Measurements from ENCODE around the gene PRG2. TPM values are rescaled to one million over a fixed set of nuclear protein-coding genes. Genes with fewer than 3 reads are reported as not detected.
"Not testable (repeated sequence)": the region's sequence is repeated elsewhere in the genome, so short reads cannot be mapped to it uniquely, and the experiment has no call there.

PRG2 gene
- total RNA-seq, 1 experiment from 2014 or later, result not detected

DNA sequence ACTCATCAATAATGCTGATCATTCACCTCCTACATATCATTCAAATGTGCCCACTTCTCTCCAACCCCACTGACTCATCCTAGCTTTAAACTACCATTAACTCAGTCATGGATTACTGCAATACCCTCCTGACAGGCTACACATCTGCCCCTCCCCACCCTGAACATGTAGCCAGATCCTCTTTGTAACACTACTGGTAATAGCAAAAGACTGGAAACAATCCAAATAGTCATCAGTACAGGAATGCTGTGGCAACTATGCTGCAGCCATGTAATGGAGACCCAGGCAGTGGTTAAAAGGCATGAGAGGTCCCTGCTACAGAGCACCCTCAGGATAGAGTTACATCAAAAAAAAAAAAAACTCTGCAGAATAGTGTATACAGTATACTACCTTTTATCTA lies 19.8 kb upstream of the PRG2 start:
- peaks cover 67% of the 10 kb centered on the region for H3K36me3 ChIP-seq
- no peaks in the 10 kb centered on the region for H3K9me3 ChIP-seq (replicated peaks)
- no peak overlapping the region for H3K27ac ChIP-seq
- DNase-seq (ENCODE audit: low read depth in 1 of 2, low spot score in 2 of 2), result no peak
- no peaks in the 10 kb centered on the region for H3K27me3 ChIP-seq (replicated peaks)
- H3K4me3 ChIP-seq, result no peak overlapping the region
- no peaks in the 10 kb centered on the region for H3K4me1 ChIP-seq (replicated peaks)

GRCh38 chr11:57409321-57410100 lies 19.1 kb upstream of the PRG2 start:
- Histone ChIP-seq H3K36me3 (peaks cover 60% of the 10 kb centered on the region), H3K4me3 (no peak overlapping the region), H3K4me1 (replicated peaks) (no peaks in the 10 kb centered on the region), H3K27me3 (replicated peaks) (no peaks in the 10 kb centered on the region), H3K9me3 (replicated peaks) (no peaks in the 10 kb centered on the region), H3K27ac (no peak overlapping the region)
- no peak for DNase-seq (ENCODE audit: low read depth in 1 of 2, low spot score in 2 of 2)

DNA sequence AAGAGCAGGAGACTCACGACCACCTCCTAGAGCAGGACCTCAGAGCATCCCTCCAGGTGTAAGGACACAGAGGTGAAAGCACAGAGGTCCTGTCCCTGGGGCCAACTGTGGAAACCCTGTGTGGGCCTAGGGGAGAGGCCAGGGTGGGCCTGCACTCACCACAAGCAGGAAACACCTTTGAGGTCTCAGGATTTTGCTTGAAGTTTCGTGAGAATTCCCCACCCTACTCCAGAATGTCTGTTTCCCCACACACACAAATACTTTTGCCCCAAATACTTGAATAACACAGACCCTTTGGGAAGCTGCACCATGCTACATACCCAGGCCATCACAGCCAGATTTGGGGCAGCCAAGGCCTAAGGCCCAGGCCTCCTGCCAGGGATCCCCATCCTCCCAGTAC lies 18.3 kb upstream of the PRG2 start:
- Histone ChIP-seq H3K36me3 (peaks cover 55% of the 10 kb centered on the region), H3K9me3 (replicated peaks) (no peaks in the 10 kb centered on the region), H3K27me3 (replicated peaks) (no peaks in the 10 kb centered on the region), H3K4me1 (replicated peaks) (no peaks in the 10 kb centered on the region), H3K4me3 (no peak overlapping the region), H3K27ac (no peak overlapping the region)
- DNase-seq (ENCODE audit: low read depth in 1 of 2, low spot score in 2 of 2), result no peak

DNA sequence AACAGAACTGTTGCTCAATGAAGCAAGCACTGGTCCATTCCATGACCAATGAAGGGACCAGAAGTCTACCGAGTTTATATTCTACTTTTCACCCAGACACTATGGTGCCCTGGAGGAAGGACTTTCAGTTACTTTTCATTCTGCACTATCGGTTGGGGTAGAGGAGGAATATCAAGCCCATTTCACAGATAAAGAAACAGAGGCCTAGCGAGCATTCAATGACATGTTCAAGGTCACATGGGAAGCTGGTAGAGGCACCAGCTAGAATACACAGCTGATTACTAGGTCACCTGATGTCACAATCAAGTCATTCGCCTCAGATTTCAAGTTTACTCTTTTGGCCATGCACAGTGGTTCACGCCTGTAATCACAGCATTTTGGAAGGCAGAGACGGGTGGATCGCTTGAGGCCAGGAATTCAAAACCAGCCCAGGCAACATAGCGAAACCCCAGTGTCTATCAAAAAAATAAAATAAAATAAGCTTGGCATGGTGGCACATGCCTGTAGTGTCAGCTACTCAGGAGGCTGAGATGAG lies 17.6 kb upstream of the PRG2 start:
- H3K4me1 ChIP-seq (replicated peaks), result no peaks in the 10 kb centered on the region
- peaks cover 47% of the 10 kb centered on the region for H3K36me3 ChIP-seq
- H3K27ac ChIP-seq, result no peak overlapping the region
- DNase-seq (ENCODE audit: low read depth in 1 of 2, low spot score in 2 of 2), result no peak
- H3K27me3 ChIP-seq (replicated peaks), result no peaks in the 10 kb centered on the region
- H3K9me3 ChIP-seq (replicated peaks), result no peaks in the 10 kb centered on the region
- H3K4me3 ChIP-seq, result no peak overlapping the region

DNA sequence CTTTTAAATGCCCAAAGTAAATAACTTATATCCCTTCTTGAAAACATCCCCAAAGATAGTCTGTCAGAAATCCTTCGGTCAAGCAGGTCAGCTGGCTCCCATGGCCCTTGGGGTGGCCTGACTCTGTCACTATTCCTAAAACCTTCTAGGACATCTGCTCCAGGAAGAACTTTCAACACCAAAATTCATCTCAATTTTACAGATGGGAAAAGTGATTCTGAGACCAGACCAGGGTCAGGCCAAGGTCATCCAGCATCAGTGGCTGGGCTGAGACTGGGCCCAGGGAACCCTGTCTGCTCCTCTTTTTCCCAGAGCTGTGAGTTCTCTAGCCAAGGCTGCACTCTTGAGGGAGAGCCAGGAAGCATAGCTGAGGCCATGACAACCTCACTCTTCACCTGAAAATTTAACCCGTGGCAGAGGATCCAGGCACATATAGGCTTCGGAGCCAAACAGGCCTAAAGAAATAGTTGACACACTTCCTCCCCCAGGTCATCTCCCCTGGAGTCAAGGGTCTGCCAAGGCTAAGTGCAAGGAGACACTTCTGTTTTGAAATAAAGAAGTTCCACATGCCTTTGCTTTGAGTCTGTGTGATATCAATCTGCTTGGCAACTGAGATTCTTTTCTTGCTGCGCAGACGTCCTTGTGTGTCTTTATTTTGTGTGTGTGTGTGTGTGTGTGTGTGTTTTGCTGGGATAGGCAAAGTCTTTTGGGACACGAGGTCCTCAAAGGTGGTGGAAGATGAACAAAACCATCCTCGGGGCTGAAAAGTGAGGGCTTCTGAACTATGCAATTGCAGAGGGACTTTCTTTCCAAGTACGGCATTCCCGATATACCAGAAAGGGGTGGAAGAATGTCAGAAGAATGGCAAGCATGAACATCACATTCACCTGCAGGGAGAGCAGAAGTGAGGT lies 16.8 kb upstream of the PRG2 start:
- no peak overlapping the region for H3K27ac ChIP-seq

DNA sequence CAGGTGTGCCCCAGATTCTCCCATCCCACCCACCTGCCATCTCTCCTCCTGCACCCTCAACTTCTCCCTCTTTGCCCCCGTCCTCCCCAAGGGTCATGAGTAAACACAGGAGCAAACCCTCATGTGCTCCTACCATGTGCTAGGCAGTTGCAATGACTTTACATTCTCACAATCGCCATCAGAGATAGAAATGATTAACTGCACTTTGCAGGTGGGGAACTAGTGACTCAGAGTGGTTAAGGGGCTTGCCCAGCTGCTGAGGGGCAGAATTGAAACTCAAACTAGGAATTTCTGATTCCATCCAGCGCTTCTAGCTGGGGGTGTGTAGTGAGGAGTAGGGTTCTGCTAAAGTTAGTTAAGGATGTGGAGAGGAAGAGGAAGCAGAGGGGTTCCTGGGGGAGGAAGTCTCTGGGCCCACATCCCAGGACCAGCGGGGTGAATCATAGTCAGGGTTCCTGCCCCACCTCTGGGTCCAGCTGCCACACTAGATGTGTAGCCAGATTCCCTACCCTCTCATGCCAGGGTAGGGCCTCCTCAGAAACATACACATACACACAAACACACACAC lies 16.0 kb upstream of the PRG2 start:
- no peaks in the 10 kb centered on the region for H3K4me1 ChIP-seq (replicated peaks)
- no peak overlapping the region for H3K4me3 ChIP-seq
- peaks cover 40% of the 10 kb centered on the region for H3K36me3 ChIP-seq
- H3K9me3 ChIP-seq (replicated peaks), result no peaks in the 10 kb centered on the region
- H3K27me3 ChIP-seq (replicated peaks), result no peaks in the 10 kb centered on the region
- no peak overlapping the region for H3K27ac ChIP-seq
- DNase-seq (ENCODE audit: low read depth in 1 of 2, low spot score in 2 of 2), result no peak

More for the DNA sequence above, 16.8 kb upstream of the PRG2 start:
- H3K27me3 ChIP-seq (replicated peaks), result no peaks in the 10 kb centered on the region
- H3K4me1 ChIP-seq (replicated peaks), result no peaks in the 10 kb centered on the region
- DNase-seq (ENCODE audit: low read depth in 1 of 2, low spot score in 2 of 2), result no peak
- no peak overlapping the region for H3K4me3 ChIP-seq
- no peaks in the 10 kb centered on the region for H3K9me3 ChIP-seq (replicated peaks)
- H3K36me3 ChIP-seq, result peaks cover 43% of the 10 kb centered on the region

- Histone ChIP-seq H3K9me3 (replicated peaks) (no peaks in the 10 kb centered on the region), H3K36me3 (peaks cover 35% of the 10 kb centered on the region), H3K4me1 (replicated peaks) (no peaks in the 10 kb centered on the region), H3K27me3 (replicated peaks) (no peaks in the 10 kb centered on the region), H3K4me3 (no peak overlapping the region), H3K27ac (no peak overlapping the region)
- no peak for DNase-seq (ENCODE audit: low read depth in 1 of 2, low spot score in 2 of 2)
These were observed 14.9 kb upstream of the PRG2 start for GRCh38 chr11:57405271-57405860.

DNA sequence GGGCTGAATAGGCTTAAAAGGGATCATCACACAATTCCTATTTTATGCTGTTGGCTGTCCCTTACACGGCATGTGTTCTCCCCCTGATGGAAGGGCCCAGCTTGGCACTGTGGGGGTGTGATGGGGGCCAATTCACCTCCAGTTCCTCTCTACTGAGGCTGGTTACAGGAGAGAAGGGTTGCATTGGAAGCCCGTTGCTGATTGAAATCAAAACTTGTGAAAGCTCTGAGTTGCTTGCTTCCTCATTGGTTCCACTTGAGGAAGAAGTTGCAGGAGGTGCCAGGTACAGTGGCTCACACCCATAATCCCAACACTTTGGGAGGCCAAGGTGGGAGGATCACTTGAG lies 13.3 kb upstream of the PRG2 start:
- H3K36me3 ChIP-seq, result peaks cover 21% of the 10 kb centered on the region
- no peak overlapping the region for H3K4me3 ChIP-seq
- H3K27ac ChIP-seq, result no peak overlapping the region
- H3K4me1 ChIP-seq (replicated peaks), result no peaks in the 10 kb centered on the region
- no peaks in the 10 kb centered on the region for H3K9me3 ChIP-seq (replicated peaks)
- DNase-seq (ENCODE audit: low read depth in 1 of 2, low spot score in 2 of 2), result no peak
- no peaks in the 10 kb centered on the region for H3K27me3 ChIP-seq (replicated peaks)

DNA sequence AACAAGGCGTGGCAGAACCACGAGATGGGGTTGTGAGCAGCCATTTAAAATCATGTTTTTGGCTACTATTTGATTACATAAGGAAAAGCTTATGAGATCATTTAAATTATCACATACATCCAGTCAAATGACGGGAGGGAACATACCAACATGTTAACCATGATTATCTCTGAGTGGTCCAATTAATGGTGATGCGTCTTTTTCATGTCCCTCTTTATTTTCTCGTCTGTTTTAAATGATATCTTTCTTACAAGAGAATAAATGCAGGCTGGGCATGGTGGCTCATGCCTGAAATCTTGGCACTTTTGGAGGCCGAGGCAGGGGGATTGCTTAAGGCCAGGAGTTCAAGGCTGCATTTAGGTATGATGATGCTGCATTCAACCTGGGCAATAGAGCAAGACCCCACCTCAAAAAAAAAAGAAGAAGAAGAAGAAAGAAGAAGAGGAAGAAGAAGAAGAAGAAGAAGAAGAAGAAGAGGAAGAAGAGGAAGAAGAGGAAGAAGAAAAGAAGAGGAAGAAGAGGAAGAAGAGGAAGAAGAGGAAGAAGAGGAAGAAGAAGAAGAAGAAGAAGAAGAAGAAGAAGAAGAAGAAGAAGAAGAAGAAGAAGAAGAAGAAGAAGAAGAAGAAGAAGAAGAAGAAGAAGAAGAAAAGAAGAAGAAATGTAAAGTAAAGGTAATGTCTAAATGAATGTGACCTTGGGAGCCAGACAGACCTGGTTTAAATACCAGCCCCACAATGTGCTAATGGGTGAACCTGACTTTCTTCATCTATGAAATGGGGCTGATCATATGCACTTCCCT lies 12.8 kb upstream of the PRG2 start:
- H3K4me3 ChIP-seq; H3K27ac ChIP-seq; H3K27me3 ChIP-seq (replicated peaks); H3K9me3 ChIP-seq (replicated peaks); DNase-seq (ENCODE audit: low read depth in 1 of 2, low spot score in 2 of 2); H3K4me1 ChIP-seq (replicated peaks): not testable (repeated sequence)
- peaks cover 17% of the 10 kb centered on the region for H3K36me3 ChIP-seq

GRCh38 chr11:57402188-57403002 lies 11.9 kb upstream of the PRG2 start:
- no peak overlapping the region for H3K27ac ChIP-seq
- no peaks in the 10 kb centered on the region for H3K4me1 ChIP-seq (replicated peaks)
- H3K4me3 ChIP-seq, result no peak overlapping the region
- H3K9me3 ChIP-seq (replicated peaks), result no peaks in the 10 kb centered on the region
- no peaks in the 10 kb centered on the region for H3K27me3 ChIP-seq (replicated peaks)
- no peak for DNase-seq (ENCODE audit: low read depth in 1 of 2, low spot score in 2 of 2)
- H3K36me3 ChIP-seq, result peaks cover 9% of the 10 kb centered on the region

GRCh38 chr11:57399972-57400578 lies 9.6 kb upstream of the PRG2 start:
- H3K27me3 ChIP-seq (replicated peaks), result no peaks in the 10 kb centered on the region
- no peak overlapping the region for H3K4me3 ChIP-seq
- DNase-seq (ENCODE audit: low read depth in 1 of 2, low spot score in 2 of 2), result no peak
- no peaks in the 10 kb centered on the region for H3K9me3 ChIP-seq (replicated peaks)
- no peak overlapping the region for H3K27ac ChIP-seq
- no peaks in the 10 kb centered on the region for H3K4me1 ChIP-seq (replicated peaks)
- no peaks in the 10 kb centered on the region for H3K36me3 ChIP-seq

- Histone ChIP-seq H3K27me3 (replicated peaks) (no peaks in the 10 kb centered on the region), H3K4me1 (replicated peaks) (no peaks in the 10 kb centered on the region), H3K9me3 (replicated peaks) (no peaks in the 10 kb centered on the region), H3K27ac (no peak overlapping the region), H3K4me3 (no peak overlapping the region), H3K36me3 (no peaks in the 10 kb centered on the region)
- DNase-seq (ENCODE audit: low read depth in 1 of 2, low spot score in 2 of 2), result no peak
These were observed 8.8 kb upstream of the PRG2 start for GRCh38 chr11:57399221-57399620.

Measured in SJSA1 (cell line).